ENCODE results near the gene SSBP4. TPM values are rescaled to one million over a fixed set of nuclear protein-coding genes. Genes with fewer than 3 reads are reported as not detected.
A peak's percentile ranks its signal among the peaks of the same experiment; 100 is the strongest.
"Not testable (repeated sequence)": the region's sequence is repeated elsewhere in the genome, so short reads cannot be mapped to it uniquely, and the experiment has no call there.

Gene SSBP4
- total RNA-seq: 63.3 TPM
- long read RNA-seq, partial matches to known transcripts: 2 of 6 reads
- long read RNA-seq, other reads (novel, unspliced or antisense): 1 of 6 reads

- peak; percentile 92 for DNase-seq (ENCODE audit: low spot score)
These were observed at the start of gene SSBP4 for GRCh38 chr19:18419195-18419698. Gene SSBP4 (plus strand): TSS chr19:18419398. CDS start chr19:18419649, 251 bp downstream.

GRCh38 chr19:18373407-18373891, 45.7 kb upstream of the SSBP4 start:
- DNase-seq (ENCODE audit: low spot score): no peak

GRCh38 chr19:18373892-18374629, 45.1 kb upstream of the SSBP4 start:
- DNase-seq (ENCODE audit: low spot score): peak; percentile 96

GRCh38 chr19:18377026-18377425, 42.2 kb upstream of the SSBP4 start:
- DNase-seq (ENCODE audit: low spot score): no peak

GRCh38 chr19:18379803-18380747, 39.1 kb upstream of the SSBP4 start:
- DNase-seq (ENCODE audit: low spot score): no peak

GRCh38 chr19:18380843-18381242, 38.4 kb upstream of the SSBP4 start:
- no peak for DNase-seq (ENCODE audit: low spot score)

- DNase-seq (ENCODE audit: low spot score): not testable (repeated sequence)
These were observed 35.6 kb upstream of the SSBP4 start for GRCh38 chr19:18383622-18384021.

- DNase-seq (ENCODE audit: low spot score): no peak
These were observed 34.4 kb upstream of the SSBP4 start for GRCh38 chr19:18384775-18385174.

GRCh38 chr19:18385359-18385674, 33.9 kb upstream of the SSBP4 start:
- no peak for DNase-seq (ENCODE audit: low spot score)

- peak; percentile 91 for DNase-seq (ENCODE audit: low spot score)
These were observed 33.3 kb upstream of the SSBP4 start, which contains the start of gene GDF15 for GRCh38 chr19:18385675-18386542. Gene GDF15 (plus strand): TSS chr19:18386158. CDS start chr19:18386190, 32 bp downstream.

- no peak for DNase-seq (ENCODE audit: low spot score)
These were observed 32.5 kb upstream of the SSBP4 start for GRCh38 chr19:18386543-18387271.

- peak; percentile 97 for DNase-seq (ENCODE audit: low spot score)
These were observed 30.9 kb upstream of the SSBP4 start for GRCh38 chr19:18388100-18388959.

- no peak for DNase-seq (ENCODE audit: low spot score)
These were observed 30.1 kb upstream of the SSBP4 start for GRCh38 chr19:18388960-18389725.

- no peak for DNase-seq (ENCODE audit: low spot score)
These were observed 29.5 kb upstream of the SSBP4 start for GRCh38 chr19:18389726-18390064.

GRCh38 chr19:18390065-18390907, 28.9 kb upstream of the SSBP4 start:
- no peak for DNase-seq (ENCODE audit: low spot score)

- no peak for DNase-seq (ENCODE audit: low spot score)
These were observed 27.6 kb upstream of the SSBP4 start for GRCh38 chr19:18391509-18392075.

GRCh38 chr19:18392417-18392816, 26.8 kb upstream of the SSBP4 start:
- DNase-seq (ENCODE audit: low spot score): no peak

Data from mesenteric fat pad (tissue), 1 donor.